GM18526 (cell line): Measurements from ENCODE around the gene ZNF302.

ENCODE experiments used
- POLR2A ChIP-seq: IDR thresholded peaks from 3 replicates; pipeline ENCODE4 v1.6.1; 2011; ENCODE audit not compliant: insufficient read length; ENCODE audit errors: extremely low read depth

ZNF302 gene

DNA sequence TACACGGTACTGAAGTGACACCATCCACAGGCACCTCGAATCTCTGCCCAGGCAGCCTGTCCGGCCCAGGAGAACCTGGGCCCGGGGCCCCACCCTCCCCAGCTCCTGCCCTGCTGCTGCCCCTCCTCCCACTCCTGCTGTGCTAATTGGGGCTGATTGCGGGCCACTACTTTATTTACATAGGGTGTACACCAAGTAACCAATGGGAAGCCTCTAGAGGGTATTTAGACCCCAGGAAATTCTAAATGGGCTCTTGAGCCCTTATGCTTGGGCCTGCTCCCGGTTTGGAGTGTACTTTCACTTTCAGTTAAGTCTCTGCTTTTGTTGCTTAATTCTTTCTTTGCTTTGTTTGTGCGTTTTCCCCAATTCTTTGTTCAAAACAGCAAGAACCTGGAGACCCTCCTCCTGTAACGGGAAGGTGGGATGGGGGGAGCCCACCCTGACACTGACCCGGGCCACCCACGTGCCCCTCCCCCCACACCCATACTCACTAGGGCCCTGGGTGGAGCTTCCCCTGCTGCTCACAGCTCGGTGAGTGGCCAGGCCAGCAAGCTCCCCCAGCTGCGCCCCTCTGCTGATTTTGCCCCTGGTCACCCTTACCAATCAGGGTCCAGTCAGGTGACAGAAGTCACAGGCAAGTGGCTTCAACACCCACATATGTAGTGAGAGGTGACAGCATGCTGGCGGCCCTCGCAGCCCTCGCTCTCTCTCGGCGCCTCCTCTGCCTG is 10.0 kb upstream of the ZNF302 start:
- no peak for TF ChIP-seq POLR2A

GRCh38 chr19:34669305-34669704 is 8.2 kb upstream of the ZNF302 start:
- no peak for TF ChIP-seq POLR2A

GRCh38 chr19:34671972-34672371 is 5.5 kb upstream of the ZNF302 start:
- no peak for TF ChIP-seq POLR2A

- TF ChIP-seq POLR2A = no peak
Measured at GRCh38 chr19:34673590-34673989, 3.9 kb upstream of the ZNF302 start.

- TF ChIP-seq POLR2A = no peak
Measured at GRCh38 chr19:34675250-34675649, 2.2 kb upstream of the ZNF302 start.

DNA sequence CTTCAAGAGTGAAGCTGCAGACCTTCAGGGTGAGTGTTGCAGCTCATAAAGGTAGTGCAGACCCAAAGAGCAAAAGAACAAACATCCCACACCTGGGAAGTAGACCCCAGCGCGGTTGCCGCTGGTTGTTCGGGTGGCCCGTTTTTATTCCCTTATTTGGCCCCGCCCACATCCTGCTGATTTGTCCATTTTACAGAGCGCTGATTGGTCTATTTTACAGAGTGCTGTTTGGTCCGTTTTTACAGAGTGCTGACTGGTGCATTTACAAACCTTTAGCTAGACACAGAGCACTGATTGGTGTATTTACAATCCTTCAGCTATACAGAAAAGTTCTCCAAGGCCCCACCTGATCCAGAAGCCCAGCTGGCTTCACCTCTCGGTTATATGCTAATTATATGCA is 1.6 kb upstream of the ZNF302 start:
- TF ChIP-seq POLR2A = no peak

GRCh38 chr19:34676697-34677385 is 637 bp upstream of the ZNF302 start, which contains the start of gene SCGB2B2:
Gene SCGB2B2, minus strand, starts transcription at chr19:34677159. Its CDS starts 82,596 bp downstream, at chr19:34594563.
- TF ChIP-seq POLR2A = no peak

DNA sequence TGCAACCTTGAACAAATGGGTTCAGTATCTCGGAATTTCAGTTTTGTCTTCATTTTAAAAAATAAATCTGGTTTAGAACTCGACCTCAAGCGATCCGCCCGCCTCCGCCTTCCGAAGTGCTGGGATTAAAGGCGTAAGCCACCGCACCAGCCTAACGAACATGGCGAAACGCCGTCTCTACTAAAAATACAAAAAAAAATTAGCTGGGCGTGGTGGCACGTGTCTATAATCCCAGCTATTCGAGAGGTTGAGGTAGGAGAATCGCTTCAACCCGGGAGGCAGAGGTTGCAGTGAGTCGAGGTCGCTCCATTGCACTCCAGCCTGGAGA is 571 bp downstream of the ZNF302 start:
- no peak for TF ChIP-seq POLR2A

GRCh38 chr19:34678421-34678820 is 943 bp downstream of the ZNF302 start:
- TF ChIP-seq POLR2A = no peak

DNA sequence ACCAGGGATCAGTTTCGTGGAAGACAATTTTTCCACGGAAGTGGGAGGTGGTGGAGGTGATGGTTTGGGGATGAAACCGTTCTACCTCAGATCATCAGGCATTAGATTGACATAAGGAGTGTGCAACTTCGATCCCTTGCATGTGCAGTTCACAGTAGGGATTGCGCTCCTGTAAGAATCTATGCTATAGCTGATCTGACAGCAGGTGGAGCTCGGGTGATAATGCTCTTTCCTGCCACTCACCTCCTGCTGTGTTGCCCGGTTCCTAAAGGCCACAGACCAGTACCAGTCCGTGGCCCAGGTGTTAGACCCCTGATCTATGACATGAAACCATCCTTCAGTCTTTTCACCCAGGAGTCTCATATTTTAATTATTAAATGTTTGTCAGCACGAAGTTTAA is 4.0 kb downstream of the ZNF302 start:
- TF ChIP-seq POLR2A = no peak

GRCh38 chr19:34686455-34686854 is 9.0 kb downstream of the ZNF302 start:
- no peak for TF ChIP-seq POLR2A

DNA sequence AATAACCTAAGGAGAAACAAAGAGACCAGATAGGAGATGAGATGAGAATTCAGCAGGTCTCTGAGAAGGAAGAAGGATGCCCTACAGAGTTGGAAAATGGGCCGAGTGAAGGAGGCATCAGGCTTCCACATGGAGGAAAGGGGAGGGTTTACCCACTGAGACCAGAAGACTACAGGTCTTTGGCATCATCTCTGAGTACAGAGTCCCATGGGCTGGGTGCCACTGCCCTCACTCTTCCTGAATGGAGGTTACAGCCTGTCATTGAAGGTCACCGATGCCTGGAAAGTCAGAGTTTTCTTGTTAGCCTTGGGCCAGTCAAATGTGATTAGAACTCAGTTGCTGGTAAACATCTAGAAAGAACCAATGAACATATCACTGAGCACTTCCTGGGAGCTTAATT is 9.9 kb downstream of the ZNF302 start:
- no peak for TF ChIP-seq POLR2A

GRCh38 chr19:34688592-34688991 is 11.1 kb downstream of the ZNF302 start:
- no peak for TF ChIP-seq POLR2A

DNA sequence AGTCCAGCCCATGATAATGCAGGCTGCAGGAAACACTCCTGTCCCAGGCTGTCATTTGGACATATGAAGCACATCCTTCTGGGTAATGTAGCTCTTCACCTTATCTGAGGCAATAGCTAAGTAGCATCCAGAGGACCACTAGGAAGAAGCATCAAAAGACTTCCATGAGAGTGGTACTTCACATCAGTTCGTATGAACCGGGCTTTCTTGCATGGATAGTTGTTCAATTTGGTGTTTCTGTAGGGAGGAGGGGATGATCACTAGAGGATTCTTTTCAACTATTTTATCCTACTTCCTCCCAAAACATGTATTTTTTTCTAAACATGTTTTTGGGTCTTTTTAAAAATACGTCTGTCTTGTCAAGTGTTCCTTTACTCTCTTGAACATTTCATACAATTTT is 12.9 kb downstream of the ZNF302 start:
- no peak for TF ChIP-seq POLR2A

DNA sequence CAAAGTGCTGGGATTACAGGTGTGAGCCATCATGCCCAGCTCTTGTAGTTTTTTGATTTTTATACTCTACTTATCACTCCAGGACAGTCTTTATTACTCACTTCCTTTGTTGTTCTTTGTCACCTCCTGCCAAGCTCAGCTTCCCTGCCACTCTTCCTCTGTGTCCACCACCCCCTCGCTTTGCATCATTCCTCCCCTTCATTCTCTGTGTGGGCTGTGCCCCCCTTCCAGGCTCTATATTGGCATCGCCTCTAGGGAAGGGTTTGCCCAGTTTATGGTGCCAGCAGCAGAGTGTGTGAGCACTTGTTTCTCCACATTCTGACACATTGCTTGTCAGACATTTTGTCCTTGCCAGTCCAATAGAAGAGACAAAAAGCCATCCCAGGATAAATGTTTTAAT is 15.1 kb downstream of the ZNF302 start:
- no peak for TF ChIP-seq POLR2A

- TF ChIP-seq POLR2A = no peak
Measured at GRCh38 chr19:34707661-34708060, 30.2 kb downstream of the ZNF302 start.

- TF ChIP-seq POLR2A = no peak
Measured at GRCh38 chr19:34711890-34712289, 34.4 kb downstream of the ZNF302 start.

- TF ChIP-seq POLR2A = no peak
Measured at GRCh38 chr19:34712395-34713261, 35.1 kb downstream of the ZNF302 start.
